Nephron (organoid): ENCODE data around the gene KRT10.

Source experiments
- H3K27ac Mint-ChIP-seq, 3 experiments: 2 replicates each; pipeline ENCODE4 v1.8.0; 2020; ENCODE audit warnings: mixed read lengths in 3 of 3, mild to moderate bottlenecking in 2 of 3, moderate library complexity in 1 of 3
- H3K27me3 Mint-ChIP-seq: 2 replicates; pipeline ENCODE4 v1.8.0; 2021; ENCODE audit warnings: low read depth, mild to moderate bottlenecking, moderate library complexity, mixed read lengths
- H3K36me3 Mint-ChIP-seq: 2 replicates; pipeline ENCODE4 v1.8.0; 2020; ENCODE audit warnings: low read depth, mixed read lengths
- H3K4me1 Mint-ChIP-seq: 2 replicates; pipeline ENCODE4 v1.8.0; 2020; ENCODE audit warnings: mixed read lengths
- H3K4me3 Mint-ChIP-seq, 3 experiments: 2 replicates each; pipeline ENCODE4 v1.8.0; 2020; ENCODE audit warnings: mild to moderate bottlenecking in 3 of 3, mixed read lengths in 3 of 3, moderate library complexity in 2 of 3
- H3K9me3 Mint-ChIP-seq: 2 replicates; pipeline ENCODE4 v1.8.0; 2020; ENCODE audit warnings: mixed read lengths
- CTCF ChIP-seq, 3 experiments: fragments of 200-600 bp; sonication (generic); IDR thresholded peaks; one replicate each; pipeline ENCODE4 v1.5.0; 2021; ENCODE audit warnings: antibody characterized with exemption in 3 of 3; ENCODE audit not compliant: unreplicated experiment in 3 of 3

Gene KRT10

GRCh38 chr17:40777971-40778370 lies 44.4 kb downstream of the KRT10 start:
- Mint-ChIP-seq H3K4me3 (no peak overlapping the region), H3K27me3 (peaks cover 9% of the 10 kb centered on the region), H3K9me3 (no peaks in the 10 kb centered on the region), H3K4me1 (peaks cover 8% of the 10 kb centered on the region), H3K36me3 (no peaks in the 10 kb centered on the region), H3K27ac (no peak overlapping the region)
- TF ChIP-seq CTCF (IDR thresholded peaks at IDR 0.05; ENCODE audit: unreplicated experiment in 3 of 3), result no peak

- H3K9me3 Mint-ChIP-seq, result no peaks in the 10 kb centered on the region
- H3K4me1 Mint-ChIP-seq, result peaks cover 8% of the 10 kb centered on the region
- H3K27ac Mint-ChIP-seq, result no peak overlapping the region
- H3K36me3 Mint-ChIP-seq, result no peaks in the 10 kb centered on the region
- H3K27me3 Mint-ChIP-seq, result peaks cover 13% of the 10 kb centered on the region
- TF ChIP-seq CTCF (IDR thresholded peaks at IDR 0.05; ENCODE audit: unreplicated experiment in 3 of 3), result no peak
- H3K4me3 Mint-ChIP-seq, result no peak overlapping the region
Measured at GRCh38 chr17:40777459-40777858, 45.0 kb downstream of the KRT10 start.

GRCh38 chr17:40775945-40776344 lies 46.5 kb downstream of the KRT10 start:
- Mint-ChIP-seq H3K27ac (peak overlapping the region in 1 of 3 experiments; percentile 15), H3K9me3 (no peaks in the 10 kb centered on the region), H3K4me1 (peaks cover 8% of the 10 kb centered on the region), H3K4me3 (no peak overlapping the region), H3K27me3 (peaks cover 16% of the 10 kb centered on the region), H3K36me3 (no peaks in the 10 kb centered on the region)
- TF ChIP-seq CTCF (IDR thresholded peaks at IDR 0.05; ENCODE audit: unreplicated experiment in 3 of 3), result no peak

- no peak for TF ChIP-seq CTCF (IDR thresholded peaks at IDR 0.05; ENCODE audit: unreplicated experiment in 3 of 3)
- no peaks in the 10 kb centered on the region for H3K36me3 Mint-ChIP-seq
- H3K27me3 Mint-ChIP-seq, result peaks cover 17% of the 10 kb centered on the region
- H3K9me3 Mint-ChIP-seq, result no peaks in the 10 kb centered on the region
- no peak within 1 kb of the TSS for H3K4me3 Mint-ChIP-seq
- H3K4me1 Mint-ChIP-seq, result peaks cover 8% of the 10 kb centered on the region
- no peak within 1 kb of the TSS for H3K27ac Mint-ChIP-seq
Measured at GRCh38 chr17:40772101-40772500, 50.3 kb downstream of the KRT10 start, which contains the start of gene KRT26. TSS of gene KRT26 (minus strand) at chr17:40772201. CDS start at chr17:40772113, 88 bp downstream.
